T1000 (cell line): Measurements from ENCODE around the gene RPL11.
"Not testable (repeated sequence)": the region's sequence is repeated elsewhere in the genome, so short reads cannot be mapped to it uniquely, and the experiment has no call there.

Experiments used
- DNase-seq: peaks from one replicate; lab custom pipeline; 2025; ENCODE audit warnings: mixed read lengths; lab: John Stamatoyannopoulos, UW

RPL11 gene

DNA sequence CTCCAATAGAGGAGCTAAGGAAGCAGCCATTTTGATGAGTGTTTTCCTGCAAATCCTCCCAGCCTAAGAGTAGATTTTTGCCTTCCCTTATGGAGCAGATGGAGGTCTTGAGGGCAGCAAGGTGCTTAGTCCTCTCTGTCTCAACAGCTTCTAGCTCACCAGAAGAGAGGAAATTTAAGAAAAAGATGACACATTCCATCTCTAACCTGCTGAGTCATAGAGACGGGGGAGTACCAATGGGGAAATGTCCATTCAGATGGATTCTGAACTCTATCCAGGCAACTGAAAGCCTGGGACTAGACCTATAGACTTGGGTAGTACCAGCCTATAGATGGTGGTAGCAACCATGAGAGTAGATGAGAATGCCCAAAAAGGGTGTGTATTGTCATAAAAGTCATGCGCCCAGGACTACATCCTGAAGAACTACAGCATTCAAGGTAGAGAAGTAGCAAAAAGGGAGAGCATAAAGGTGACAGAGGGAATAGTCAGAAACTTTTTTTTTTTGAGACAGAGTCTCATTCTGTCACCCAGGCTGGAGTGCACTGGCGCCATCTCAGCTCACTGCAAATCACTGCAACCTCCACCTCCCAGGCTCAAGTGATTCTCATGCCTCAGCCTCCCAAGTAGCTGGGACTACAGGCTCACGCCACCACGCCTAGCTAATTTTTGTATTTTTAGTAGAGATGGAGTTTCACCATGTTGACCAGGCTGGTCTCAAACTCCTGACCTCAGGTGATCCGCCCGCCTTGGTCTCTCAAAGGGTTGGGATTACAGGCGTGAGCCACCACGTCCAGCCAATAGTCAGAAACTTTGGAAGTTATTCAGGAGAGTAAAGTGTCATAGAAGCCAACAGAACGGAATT, 41.0 kb downstream of the RPL11 start:
- DNase-seq: no peak

DNA sequence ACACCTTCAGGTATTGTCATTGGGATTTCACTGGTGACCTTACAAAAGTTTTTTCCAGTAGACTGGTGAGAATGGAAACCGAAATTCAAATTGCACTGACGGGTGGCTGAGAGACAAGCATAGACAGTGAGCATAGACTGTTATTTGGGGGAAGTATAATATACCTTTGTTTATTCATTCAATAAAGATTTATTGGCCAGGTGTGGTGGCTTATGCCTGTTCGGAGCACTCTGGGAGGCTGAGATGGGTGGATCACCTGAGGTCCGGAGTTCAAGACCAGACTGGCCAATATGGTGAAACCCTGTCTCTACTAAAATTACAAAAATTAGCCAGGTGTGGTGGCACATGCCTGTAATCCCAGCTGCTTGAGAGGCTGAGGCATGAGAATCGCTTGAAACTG, 41.7 kb downstream of the RPL11 start:
- not testable (repeated sequence) for DNase-seq

DNA sequence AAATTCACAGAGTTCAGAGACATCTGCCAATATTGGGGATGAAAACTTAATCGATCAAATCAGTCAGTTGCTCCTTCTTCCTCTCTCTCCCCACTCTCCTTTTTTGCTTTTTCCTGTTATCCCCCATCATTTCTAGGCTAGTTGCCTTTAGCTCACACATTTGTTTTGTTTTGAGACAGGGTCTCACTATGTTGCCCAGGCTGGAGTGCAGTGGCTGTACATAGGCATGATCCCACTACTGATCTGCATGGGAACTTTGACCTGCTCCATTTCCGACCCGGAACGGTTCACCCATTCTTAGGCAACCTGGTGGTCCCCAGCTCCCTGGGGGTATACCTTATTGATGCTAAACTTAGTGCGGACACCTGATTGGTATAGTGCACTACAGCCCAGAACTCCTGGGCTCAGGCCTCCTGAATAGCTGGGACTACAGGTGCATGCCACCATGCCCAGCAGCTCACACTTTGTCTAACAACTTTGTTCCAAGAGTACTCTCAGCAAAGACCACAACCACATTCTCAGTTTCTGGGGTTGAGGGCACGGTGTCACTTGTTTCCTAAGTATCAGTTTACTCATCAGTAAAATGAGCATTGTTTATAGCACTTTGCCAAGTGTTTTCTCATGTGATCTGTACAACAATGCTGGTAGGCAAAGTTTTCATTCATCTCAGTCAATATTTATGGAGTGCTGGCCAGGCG, 45.0 kb downstream of the RPL11 start:
- no peak for DNase-seq

DNA sequence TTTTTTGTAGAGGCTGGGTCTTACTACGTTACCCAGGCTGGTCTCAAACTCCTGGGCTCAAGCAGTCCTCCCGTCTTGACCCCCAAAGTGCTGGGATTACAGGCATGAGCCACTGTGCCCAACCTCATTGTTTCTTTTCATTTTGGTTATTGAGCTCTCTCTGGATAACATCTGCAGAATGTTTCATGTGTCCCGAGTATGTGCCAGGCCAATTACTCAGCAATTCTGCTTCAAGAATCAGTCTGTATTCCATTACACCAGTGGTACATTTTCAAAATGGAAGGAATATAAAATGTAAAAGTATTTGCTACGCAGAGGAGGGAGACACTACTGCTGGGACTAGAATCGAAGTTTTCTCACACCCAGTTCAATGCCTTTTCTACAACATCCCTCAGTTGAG, 50.0 kb downstream of the RPL11 start:
- DNase-seq: no peak

DNA sequence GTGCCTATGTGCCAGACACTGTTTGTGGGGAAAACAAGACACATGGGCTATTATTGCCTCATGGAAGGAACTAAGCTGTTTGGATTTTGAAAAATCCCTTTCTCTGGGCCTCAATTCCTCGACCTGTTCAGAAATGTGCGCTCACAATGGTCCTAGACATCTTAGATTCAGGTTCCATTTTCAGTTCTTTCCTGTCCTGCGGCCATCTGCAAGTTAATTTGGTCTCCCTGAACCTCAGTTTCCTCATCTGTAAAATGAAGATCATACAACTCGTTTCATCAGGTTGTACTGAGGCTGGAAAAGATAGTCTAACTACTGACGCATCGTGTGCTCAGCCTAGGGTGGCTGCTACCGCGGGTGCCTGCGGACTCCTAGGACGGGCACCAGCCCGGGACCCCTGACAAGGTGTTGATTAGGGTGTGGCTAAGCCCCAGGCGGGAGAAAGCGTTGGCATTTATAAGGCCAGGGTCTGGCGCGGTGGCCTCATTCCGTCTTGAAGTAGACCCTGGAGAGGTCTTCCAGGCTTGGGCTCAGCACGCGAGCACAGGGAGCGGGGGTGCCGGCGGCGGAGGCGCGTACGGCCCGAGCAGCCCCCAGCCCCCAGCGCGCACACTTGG, 51.2 kb downstream of the RPL11 start:
- DNase-seq: no peak

DNA sequence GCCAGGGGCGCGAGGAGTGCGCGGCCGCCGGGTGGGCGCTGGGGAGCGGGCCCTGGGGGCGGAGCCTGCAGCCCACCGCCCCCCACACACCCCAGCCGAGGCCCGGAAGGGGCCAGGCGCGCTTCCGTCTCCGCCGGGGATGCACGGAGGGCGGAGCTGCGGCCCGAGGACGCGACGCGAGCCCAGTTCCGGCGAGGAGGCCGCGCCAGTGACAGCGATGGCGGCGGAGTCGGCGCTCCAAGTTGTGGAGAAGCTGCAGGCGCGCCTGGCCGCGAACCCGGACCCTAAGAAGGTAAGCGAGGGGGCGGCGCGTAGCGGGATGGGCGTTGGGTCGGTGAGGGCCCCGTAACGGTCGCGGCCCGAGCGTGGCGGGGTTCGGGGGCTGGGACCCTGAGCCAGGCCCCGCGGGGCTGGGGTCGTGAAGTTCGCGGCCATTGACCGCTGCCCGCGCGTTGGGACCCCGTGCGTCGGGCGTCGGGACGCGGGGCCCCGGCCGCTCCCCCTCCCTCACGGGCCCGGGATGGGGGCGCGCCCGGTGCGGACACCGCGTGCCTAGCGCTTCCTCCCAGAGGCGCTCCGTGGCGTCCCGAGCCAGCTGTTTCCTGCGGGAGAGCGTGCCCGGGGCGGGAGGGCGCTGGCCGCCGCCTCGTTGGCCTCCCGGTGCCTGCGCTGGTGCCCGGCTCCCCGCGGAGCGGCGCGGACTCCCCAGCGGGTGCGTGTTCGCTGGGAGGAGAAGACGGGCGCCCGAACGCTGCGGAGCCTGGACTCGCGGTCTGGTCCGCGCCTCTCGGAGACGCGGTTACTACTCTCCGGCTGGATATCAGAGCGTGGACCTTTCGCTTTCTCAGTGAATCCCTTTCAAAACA, 51.9 kb downstream of the RPL11 start, which contains the start of gene ELOA:
TSS of gene ELOA (plus strand) at position 185 of the 866 bp plus-strand sequence. CDS start at position 218, 33 bp downstream.
- DNase-seq: peak; percentile 50

DNA sequence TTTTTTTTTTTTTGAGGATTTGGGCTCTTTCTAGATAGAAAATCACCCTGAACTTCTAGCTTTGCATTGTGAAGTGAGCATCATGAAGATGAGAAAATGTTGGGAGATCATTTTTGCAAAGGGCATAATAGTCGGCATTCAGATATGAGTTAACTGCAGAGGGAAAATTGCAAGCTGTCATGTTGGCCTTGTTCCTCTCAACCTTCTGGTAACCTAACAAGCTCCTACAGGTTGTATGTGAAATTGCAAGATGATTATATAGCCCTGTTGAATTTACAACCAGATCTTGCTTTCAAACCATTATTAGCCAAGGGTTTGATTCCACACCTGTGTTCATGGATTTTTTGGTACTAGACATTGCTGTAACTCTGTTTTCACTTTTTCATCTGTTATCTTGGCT, 53.9 kb downstream of the RPL11 start:
- no peak for DNase-seq
